Esophagus mucosa (tissue), 1 donor: Measurements from ENCODE around the gene SRPK2. TPM values are rescaled to one million over a fixed set of nuclear protein-coding genes. Genes with fewer than 3 reads are reported as not detected.
"Not testable (repeated sequence)": the region's sequence is repeated elsewhere in the genome, so short reads cannot be mapped to it uniquely, and the experiment has no call there.

ENCODE experiments used
- ATAC-seq: fragments of 200-7000 bp; cut with Tn5 transposase; one replicate; pipeline ENCODE4 v1.9.1; 2020
- total RNA-seq: library from RNA; stranded (reverse); gene quantifications from one replicate; pipeline ENCODE4 v1.2.4, GENCODE V29; 2023
- donor health status: DM: yes; HTN: yes; CAD: no.

Gene SRPK2
- total RNA-seq, 1 donor from 2014 or later: 31.6 TPM

DNA sequence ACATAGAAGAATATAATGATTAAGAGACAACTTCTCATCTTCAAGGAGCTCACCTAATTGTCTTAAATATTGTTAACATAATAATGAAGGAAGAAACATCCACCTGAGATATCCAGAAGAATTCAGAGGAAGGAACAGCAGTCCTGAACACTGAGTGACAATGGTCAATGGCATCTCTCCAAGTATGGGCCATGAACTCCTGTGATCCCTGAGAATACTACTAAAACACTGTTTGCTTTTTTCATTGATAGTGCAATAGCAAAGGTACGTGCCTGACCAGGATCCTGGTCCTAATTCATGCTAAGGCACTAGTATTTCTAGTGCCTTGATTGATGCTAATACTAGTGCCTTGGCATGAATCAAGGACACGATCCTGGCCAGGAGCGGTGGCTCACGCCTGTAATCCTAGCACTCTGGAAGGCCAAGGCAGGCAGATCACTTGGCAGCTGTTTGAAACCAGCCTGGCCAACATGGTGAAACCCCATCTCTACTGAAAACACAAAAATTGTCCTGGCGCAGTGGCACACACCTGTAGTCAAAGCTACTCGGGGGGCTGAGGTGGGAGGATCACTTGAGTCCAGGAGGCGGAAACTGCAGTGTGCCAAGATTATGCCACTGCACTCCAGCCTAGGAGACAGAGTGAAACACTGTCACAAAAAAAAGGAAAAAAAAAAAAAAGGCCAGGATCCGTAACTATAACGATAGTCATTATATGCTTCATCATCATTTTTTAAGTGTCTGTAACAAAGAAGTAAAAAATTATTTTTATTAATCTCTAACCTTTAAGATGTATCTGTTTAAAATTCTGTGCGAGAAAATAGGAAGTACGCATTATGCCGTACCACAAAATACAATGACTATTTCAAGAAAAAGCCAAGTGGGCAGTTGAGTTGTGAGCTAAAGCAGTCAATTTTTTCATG is 49.1 kb downstream of the SRPK2 start:
- ATAC-seq: no peak

DNA sequence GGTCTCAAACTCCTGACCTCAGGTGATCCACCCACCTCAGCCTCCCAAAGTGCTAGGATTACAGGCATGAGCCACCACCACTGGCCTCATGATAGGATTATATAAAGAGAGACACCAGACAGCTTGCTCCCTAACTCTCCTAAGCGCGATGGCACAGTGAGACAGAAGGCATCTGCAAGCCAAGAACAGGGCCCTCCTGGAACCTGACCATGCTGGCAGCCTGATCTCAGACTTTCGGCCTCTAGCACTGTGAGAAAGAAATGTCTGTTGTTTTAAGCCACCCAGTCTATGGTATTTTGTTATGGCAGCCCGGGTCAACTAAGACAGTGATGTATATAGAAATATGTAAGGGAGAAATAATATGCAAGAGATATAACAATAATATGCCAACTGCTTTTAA is 51.2 kb downstream of the SRPK2 start:
- no peak for ATAC-seq

- ATAC-seq: no peak
Measured at GRCh38 chr7:105336009-105336408, 52.7 kb downstream of the SRPK2 start.

- ATAC-seq: not testable (repeated sequence)
Measured at GRCh38 chr7:105332661-105333060, 56.1 kb downstream of the SRPK2 start.

- ATAC-seq: no peak
Measured at GRCh38 chr7:105330526-105330925, 58.2 kb downstream of the SRPK2 start.

GRCh38 chr7:105327201-105327600 is 61.5 kb downstream of the SRPK2 start:
- no peak for ATAC-seq

DNA sequence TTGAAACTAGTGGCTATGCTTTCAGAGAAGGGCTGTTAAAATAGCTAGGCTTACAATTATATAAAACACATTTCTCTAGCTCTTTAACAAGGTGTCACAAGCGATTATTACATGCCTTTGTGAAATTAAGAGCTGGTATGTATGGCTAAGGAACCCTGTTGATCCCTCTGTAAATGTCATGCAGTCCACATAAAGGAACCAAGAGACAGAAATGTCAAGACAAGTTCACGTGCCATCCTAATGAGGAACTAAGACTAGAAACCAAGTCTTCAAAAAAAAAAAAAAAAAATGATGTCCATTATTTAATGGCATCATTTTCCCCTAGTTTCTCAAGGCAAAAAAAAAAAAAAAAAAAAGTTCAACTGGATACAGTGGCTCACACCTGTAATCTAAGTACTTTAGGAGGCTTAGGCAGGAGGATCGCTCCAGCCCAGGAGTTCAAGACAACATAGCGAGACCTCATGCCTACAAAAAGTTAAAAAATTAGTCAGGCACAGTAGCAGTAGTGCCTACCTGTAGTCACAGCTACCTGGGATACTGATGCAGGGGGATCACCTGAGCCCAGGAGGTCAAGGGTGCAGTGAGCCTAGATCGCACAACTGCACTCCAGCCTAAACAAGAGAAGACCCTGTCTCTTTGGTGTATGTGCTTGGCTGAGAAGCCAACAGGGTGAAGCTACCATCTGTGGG is 63.4 kb downstream of the SRPK2 start:
- ATAC-seq: no peak

GRCh38 chr7:105324606-105325005 is 64.1 kb downstream of the SRPK2 start:
- not testable (repeated sequence) for ATAC-seq

- no peak for ATAC-seq
Measured at GRCh38 chr7:105323366-105323765, 65.4 kb downstream of the SRPK2 start.

DNA sequence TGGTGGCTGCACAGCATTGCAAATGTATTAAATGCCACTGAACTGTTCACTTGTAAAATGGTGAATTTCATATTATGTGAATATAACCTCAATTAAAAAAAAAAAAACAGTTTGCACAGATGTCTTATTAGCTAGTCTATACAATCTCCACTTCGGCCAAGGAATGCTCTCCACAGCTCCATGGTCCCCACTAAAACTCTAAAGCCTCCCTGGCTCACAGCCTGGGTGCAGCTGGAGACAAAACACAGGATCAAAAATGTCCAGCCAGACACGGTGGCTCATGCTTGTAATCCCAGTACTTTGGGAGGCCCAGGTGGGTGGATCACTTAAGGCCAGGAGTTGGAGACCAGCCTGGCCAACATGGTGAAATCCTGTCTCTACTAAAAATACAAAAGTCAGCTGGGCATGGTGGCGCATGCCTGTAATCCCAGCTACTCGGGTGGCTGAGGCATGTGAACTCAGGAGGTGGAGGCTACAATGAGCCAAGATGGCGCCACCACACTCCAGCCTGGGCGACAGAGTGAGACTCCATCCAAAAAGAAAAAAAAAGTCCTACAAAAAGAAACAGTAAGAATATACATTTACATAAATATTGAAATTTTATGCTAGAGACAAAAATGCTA is 66.0 kb downstream of the SRPK2 start:
- no peak for ATAC-seq

GRCh38 chr7:105321754-105322455 is 66.8 kb downstream of the SRPK2 start:
- ATAC-seq: no peak

GRCh38 chr7:105320896-105321295 is 67.8 kb downstream of the SRPK2 start:
- ATAC-seq: no peak

DNA sequence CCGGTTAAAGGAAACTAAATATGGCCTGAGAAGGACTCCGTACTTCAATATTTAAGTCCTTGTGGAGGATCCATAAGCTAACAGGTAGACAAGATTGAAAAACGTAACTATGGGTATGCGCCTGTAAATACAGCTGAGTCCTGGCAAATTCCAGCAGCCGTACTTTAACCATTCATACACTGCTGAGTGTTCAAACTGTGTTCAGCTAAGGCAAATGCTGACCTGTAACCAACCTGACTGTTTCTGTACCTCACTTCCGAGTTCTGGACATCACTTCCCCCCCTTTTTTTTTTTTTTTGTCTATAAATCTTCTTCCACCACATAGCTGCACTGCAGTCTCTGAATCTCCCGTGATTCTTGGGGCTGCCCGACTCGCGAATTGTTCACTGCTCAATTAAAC is 69.1 kb downstream of the SRPK2 start:
- no peak for ATAC-seq

- no peak for ATAC-seq
Measured at GRCh38 chr7:105316578-105317344, 72.0 kb downstream of the SRPK2 start.

DNA sequence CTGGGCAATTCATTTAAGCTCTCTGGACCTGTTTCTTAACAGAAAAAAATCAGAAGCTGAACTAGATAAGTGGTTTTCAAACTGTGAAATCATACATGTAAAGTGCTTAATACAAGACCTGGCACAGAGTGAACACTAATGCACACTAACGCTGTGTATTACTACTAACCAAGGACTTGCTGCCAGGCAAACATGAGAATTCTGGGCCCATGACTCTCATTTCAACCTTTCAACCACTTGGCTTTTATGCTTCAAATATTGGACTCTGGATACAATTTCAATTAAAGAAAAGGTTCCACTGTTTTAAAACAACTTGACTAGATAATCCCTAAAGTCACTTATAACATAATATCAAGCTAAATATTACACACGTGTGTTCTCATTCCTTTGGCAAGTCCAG is 73.4 kb downstream of the SRPK2 start:
- ATAC-seq: no peak

DNA sequence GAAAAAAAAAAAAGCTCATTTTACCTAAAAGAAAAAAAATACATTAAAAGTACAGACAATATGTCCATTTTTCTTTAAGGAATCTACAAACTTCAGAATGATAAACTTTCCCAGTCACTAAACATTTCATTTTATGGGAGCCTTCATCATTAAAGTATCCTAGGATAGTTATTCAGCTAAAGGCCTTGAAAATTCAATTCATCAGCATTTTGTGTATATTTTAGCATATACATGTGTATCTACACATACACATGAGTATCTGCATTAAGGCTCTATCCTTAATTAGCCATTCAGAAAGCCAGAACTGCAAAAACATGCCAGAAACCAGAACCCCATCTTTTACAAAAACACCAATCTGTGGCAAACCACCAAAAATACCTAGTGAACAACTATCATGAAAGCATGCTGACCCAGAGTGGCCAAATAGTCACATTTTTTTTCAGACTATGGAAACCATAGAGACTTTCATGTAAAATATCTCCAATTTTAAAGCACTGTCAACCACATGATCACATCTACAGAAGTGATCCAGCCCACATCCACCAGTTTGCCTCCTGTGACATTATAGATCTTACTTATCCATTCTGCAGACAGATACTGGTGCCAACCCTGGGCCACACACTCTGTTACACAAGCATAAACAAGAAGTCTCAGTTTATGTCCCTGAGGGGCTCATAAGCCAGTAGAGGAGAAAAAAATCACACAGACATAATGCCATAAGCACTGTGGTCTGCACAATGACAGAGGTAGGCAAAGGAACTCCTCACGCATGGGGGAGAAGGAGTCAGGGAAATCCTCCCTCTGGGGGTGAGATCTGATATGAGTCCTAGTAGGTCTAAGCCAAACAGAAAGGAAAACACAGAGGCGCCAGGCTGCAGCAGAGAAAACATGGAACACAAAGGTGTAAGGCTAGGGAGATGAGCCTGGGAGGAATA is 79.2 kb downstream of the SRPK2 start:
- ATAC-seq: no peak

DNA sequence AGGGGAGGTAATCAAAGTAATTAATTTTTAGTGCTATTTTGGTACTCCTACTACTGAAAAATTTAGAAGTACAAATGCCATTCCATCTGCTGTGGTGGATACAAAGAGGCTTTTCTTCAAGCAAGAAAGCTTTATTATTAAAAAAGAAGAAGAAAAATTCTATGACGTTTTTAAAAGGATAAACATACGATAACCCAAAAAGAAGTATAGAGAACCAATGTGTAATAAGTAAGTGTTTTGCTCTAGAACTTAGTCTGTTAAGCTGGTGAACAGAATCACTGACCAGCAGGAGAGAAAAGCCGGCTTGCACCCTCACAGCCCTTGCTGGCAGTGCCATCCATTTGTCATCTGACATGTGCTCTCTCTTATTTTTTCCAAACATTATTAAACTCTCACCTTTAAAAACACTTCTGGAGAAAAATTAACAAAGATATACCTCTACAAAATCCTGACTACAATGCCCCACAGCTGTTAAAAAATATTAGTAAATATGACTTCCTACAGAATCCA is 81.5 kb downstream of the SRPK2 start:
- no peak for ATAC-seq

DNA sequence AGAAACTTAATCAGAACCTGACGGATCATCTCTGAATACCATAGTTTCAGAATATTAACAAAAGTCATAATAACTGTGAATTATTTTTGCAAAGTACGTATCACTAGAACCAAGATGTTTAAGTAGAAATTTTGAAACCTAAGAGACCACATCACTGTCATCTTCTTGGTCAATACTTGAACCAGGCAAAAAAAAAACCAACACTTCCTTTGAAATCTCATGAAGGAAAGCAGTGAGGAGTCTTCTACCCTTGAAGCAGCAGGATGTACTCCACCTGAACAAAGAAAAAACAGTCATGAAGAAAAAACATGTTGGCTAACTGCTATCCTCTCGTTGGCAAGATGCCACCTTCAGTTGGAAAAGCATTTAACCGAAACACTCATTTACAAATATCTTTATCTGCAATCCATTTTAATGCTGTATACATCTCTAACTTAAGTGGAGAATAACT is 82.4 kb downstream of the SRPK2 start:
- ATAC-seq: no peak

- no peak for ATAC-seq
Measured at GRCh38 chr7:105305633-105306032, 83.1 kb downstream of the SRPK2 start.
